Erythroblast (primary cell): ENCODE results near the gene APOA5.

Source experiments
- GATA1 ChIP-seq: IDR thresholded peaks from 2 replicates; pipeline ENCODE4 v1.6.1; 2011; ENCODE audit warnings: low read depth, mild to moderate bottlenecking, control low read depth, low read length, moderate library complexity
- POLR2A ChIP-seq: IDR thresholded peaks from 2 replicates; pipeline ENCODE4 v1.6.1; 2011; ENCODE audit warnings: mild to moderate bottlenecking, low read length

- TF ChIP-seq POLR2A (no peak), GATA1 (no peak)
Measured at GRCh38 chr11:116791002-116791812, 472 bp downstream of the APOA5 start.
